OCI-LY7 (cell line): ENCODE results near the gene TRMT10C. TPM values are rescaled to one million over a fixed set of nuclear protein-coding genes. Genes with fewer than 3 reads are reported as not detected.

Experiments used
- BruUV-seq: library from RNA; stranded (reverse); fragments of 400-500 nt; replicated peaks from 2 replicates; lab custom pipeline; 2021; lab: Mats Ljungman, UMichigan
- CTCF ChIA-PET: fragments of 300-600 bp; sonication (Branson Sonifier 250); formaldehyde crosslinking; loops from one replicate; lab custom pipeline; 2022; ENCODE audit warnings: antibody characterized with exemption; ENCODE audit not compliant: unreplicated experiment; lab: Charles Lee
- POLR2A ChIA-PET: fragments of 300-600 bp; sonication (Branson Sonifier 250); formaldehyde crosslinking; loops from one replicate; lab custom pipeline; 2022; ENCODE audit warnings: antibody characterized with exemption; lab: Charles Lee
- DNase-seq: peaks from one replicate; pipeline ENCODE4 v3.0.0-alpha.2; 2015; ENCODE audit warnings: low spot score
- H2AFZ ChIP-seq: fragments of 200-600 bp; sonication (generic), shearing (Covaris generic); 2 replicates; pipeline ENCODE4 v1.6.1; 2014; ENCODE audit warnings: mild to moderate bottlenecking, antibody characterized with exemption, low read length, moderate library complexity
- H3K27ac ChIP-seq: fragments of 200-600 bp; sonication (generic); 2 replicates; pipeline ENCODE4 v1.5.1; 2014; ENCODE audit warnings: mixed run types, low read depth, mild to moderate bottlenecking, moderate library complexity, low read length, inconsistent platforms; ENCODE audit not compliant: poor library complexity, severe bottlenecking
- H3K36me3 ChIP-seq: fragments of 200-600 bp; sonication (generic); 2 replicates; pipeline ENCODE4 v1.6.1; 2014; ENCODE audit warnings: mild to moderate bottlenecking, antibody characterized with exemption, low read length, moderate library complexity, mixed read lengths; ENCODE audit not compliant: insufficient read depth
- H3K4me1 ChIP-seq: fragments of 200-600 bp; sonication (generic); 2 replicates; pipeline ENCODE4 v1.5.1; 2014; ENCODE audit warnings: mild to moderate bottlenecking, low read length; ENCODE audit not compliant: insufficient read depth, poor library complexity, severe bottlenecking
- H3K4me2 ChIP-seq: fragments of 200-600 bp; sonication (generic); 2 replicates; pipeline ENCODE4 v1.6.1; 2014; ENCODE audit warnings: mild to moderate bottlenecking, low read length
- H3K4me3 ChIP-seq: fragments of 200-600 bp; sonication (generic); 2 replicates; pipeline ENCODE4 v1.5.1; 2014; ENCODE audit warnings: mild to moderate bottlenecking, low read depth, low read length; ENCODE audit not compliant: poor library complexity, severe bottlenecking
- H3K79me2 ChIP-seq: fragments of 200-600 bp; sonication (generic); 2 replicates; pipeline ENCODE4 v1.6.1; 2016; ENCODE audit warnings: low read depth, mild to moderate bottlenecking, low read length, moderate library complexity, mixed read lengths; ENCODE audit not compliant: insufficient read depth
- H3K9me2 ChIP-seq: fragments of 200-600 bp; sonication (generic); 2 replicates; pipeline ENCODE4 v1.6.1; 2016; ENCODE audit warnings: mild to moderate bottlenecking, low read length, mixed read lengths; ENCODE audit not compliant: insufficient read depth
- H3K9me3 ChIP-seq: fragments of 200-600 bp; sonication (generic); 2 replicates; pipeline ENCODE4 v1.6.1; 2014; ENCODE audit warnings: mild to moderate bottlenecking, mixed run types, low read length, mixed read lengths
- H4K20me1 ChIP-seq: fragments of 200-600 bp; sonication (generic); 2 replicates; pipeline ENCODE4 v1.6.1; 2014; ENCODE audit warnings: mild to moderate bottlenecking, antibody characterized with exemption, low read length, moderate library complexity, mixed read lengths; ENCODE audit not compliant: insufficient read depth
- EZH2phosphoT487 ChIP-seq: fragments of 200-600 bp; sonication (generic); IDR thresholded peaks from 2 replicates; pipeline ENCODE4 v1.6.1; 2018; ENCODE audit warnings: low read depth, borderline replicate concordance, mild to moderate bottlenecking, mixed run types, antibody characterized with exemption, low read length, moderate library complexity, mixed read lengths
- intact Hi-C: fragments of 100-400 bp; cut with micrococcal nuclease; formaldehyde crosslinking; loops from one replicate; pipeline ENCODE4 v1.10.0; 2022; ENCODE audit not compliant: unreplicated experiment
- total RNA-seq, 2 experiments: library from RNA; depleted of rRNA in 1 of 2; stranded (reverse); fragments of >200 nt in 1 of 2; shearing (Covaris generic) in 1 of 2; gene quantifications; 2 replicates each; pipeline ENCODE4 v1.2.3, GENCODE V29; 2014 to 2022
- TF ChIP-seq, protein P1 (sequence below): fragments of 200-600 bp; sonication (generic); conservative IDR thresholded peaks from 2 replicates; pipeline ENCODE4 v1.5.1; 2014; ENCODE audit warnings: mild to moderate bottlenecking, antibody characterized with exemption, low read length, moderate library complexity, mixed read lengths

Gene TRMT10C
- total RNA-seq, 2 experiments from 2014 or later = 23.6 to 29.1 TPM

DNA sequence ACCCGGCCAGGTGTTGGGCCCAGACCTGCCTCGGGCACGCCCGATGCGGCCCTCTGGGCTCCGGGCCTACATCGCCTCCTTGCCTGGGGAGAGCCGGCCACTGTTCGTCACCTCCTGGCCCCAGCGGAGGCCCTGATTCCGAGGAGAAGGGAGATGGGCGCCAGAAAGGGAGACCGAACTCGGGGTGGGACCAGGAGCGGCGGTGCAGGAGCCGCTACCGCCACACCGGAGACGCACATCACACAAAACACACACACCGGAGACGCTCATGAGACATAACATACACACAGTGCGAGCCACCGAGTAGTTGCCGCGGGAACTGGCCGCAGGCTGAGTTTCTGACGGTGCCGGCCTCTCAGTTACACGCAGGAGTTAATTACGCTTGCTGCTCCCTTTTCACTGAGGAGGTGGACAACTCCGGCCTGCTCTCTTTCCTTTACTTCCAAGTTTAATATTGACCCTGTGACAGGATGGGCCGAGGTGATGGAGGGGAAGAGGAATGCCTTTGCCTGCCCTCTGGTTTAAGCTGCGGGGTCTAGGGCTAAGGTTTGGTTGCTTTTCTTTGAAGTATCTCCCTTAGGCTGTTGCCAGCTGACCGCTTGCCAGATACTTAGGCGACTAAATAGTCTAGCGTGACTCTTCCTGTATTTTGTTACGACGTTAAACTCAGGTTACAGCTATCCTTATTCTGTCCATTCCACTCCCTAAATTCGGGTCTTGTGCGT lies 12.9 kb downstream of the TRMT10C start:
- CTCF ChIA-PET = interaction anchor here (0.6 to 1.0 kb wide), 2 partner anchors 110 to 1172 kb away, joined by 3 to 4 read pairs; no protein-coding TSS in a partner anchor
- BruUV-seq = no TSS peak
- peak overlapping the region; percentile 83; the same call in 1 of the 2 replicates for H2AFZ ChIP-seq
- H3K36me3 ChIP-seq = peaks cover 32% of the 10 kb centered on the region
- POLR2A ChIA-PET = interaction anchor here (0.6 to 3.2 kb wide), 13 partner anchors 11 to 111 kb away, joined by 3 to 26 read pairs (median 4); partner anchors contain the start of genes SENP7 and TRMT10C
- TF ChIP-seq, protein P1, sequence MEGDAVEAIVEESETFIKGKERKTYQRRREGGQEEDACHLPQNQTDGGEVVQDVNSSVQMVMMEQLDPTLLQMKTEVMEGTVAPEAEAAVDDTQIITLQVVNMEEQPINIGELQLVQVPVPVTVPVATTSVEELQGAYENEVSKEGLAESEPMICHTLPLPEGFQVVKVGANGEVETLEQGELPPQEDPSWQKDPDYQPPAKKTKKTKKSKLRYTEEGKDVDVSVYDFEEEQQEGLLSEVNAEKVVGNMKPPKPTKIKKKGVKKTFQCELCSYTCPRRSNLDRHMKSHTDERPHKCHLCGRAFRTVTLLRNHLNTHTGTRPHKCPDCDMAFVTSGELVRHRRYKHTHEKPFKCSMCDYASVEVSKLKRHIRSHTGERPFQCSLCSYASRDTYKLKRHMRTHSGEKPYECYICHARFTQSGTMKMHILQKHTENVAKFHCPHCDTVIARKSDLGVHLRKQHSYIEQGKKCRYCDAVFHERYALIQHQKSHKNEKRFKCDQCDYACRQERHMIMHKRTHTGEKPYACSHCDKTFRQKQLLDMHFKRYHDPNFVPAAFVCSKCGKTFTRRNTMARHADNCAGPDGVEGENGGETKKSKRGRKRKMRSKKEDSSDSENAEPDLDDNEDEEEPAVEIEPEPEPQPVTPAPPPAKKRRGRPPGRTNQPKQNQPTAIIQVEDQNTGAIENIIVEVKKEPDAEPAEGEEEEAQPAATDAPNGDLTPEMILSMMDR = no peak
- no peak for TF ChIP-seq EZH2phosphoT487
- H3K27ac ChIP-seq = peak overlapping the region; percentile 76
- intact Hi-C loops = loop anchor here (1.0 to 10.0 kb wide), 2 partner anchors 102 to 650 kb away; no protein-coding TSS in a partner anchor
- peak overlapping the region; percentile 86 for H3K4me2 ChIP-seq
- no peaks in the 10 kb centered on the region for H3K9me3 ChIP-seq
- H3K4me1 ChIP-seq = peaks cover 36% of the 10 kb centered on the region
- peaks cover 53% of the 10 kb centered on the region for H3K79me2 ChIP-seq
- peak overlapping the region; percentile 92 for H3K4me3 ChIP-seq
- peaks cover 23% of the 10 kb centered on the region; the same call in 1 of the 2 replicates for H4K20me1 ChIP-seq
- peak; percentile 66 for DNase-seq
- no peaks in the 10 kb centered on the region for H3K9me2 ChIP-seq

DNA sequence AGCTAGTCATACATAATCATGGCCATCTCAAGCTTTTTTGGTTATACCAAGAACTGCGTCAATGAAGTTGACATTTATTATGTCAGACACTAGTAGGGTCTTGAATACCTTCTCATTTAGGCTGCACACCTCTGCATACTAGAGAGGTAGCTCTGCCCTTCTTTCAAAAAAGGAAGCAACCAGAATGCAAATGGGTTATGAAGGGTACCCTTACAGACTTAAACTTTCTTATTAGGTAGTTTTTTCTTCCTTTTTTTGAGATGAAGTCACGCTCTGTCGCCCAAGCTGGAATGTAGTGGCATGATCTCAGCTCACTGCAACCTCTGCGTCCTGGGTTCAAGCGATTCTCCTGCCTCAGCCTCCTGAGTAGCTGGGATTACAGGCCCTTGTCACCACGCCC lies 15.6 kb downstream of the TRMT10C start:
- ChIA-PET POLR2A (interaction anchor here (1.6 to 1.9 kb wide), 2 partner anchors 12 to 15 kb away, joined by 5 read pairs; partner anchors contain the start of gene TRMT10C), CTCF (no interaction called here)
- peaks cover 59% of the 10 kb centered on the region for H3K36me3 ChIP-seq
- no TSS peak for BruUV-seq
- no peak overlapping the region for H3K27ac ChIP-seq
- DNase-seq = peak; percentile 45
- H2AFZ ChIP-seq = no peak overlapping the region
- H3K4me2 ChIP-seq = peak overlapping the region; percentile 65
- intact Hi-C loops = loop anchor here (10.0 kb wide), 1 partner anchor 648 kb away; no protein-coding TSS in a partner anchor
- peaks cover 80% of the 10 kb centered on the region for H3K79me2 ChIP-seq
- no peak for TF ChIP-seq EZH2phosphoT487
- TF ChIP-seq, protein P1 = no peak
- H3K4me1 ChIP-seq = peaks cover 36% of the 10 kb centered on the region
- H3K9me2 ChIP-seq = no peaks in the 10 kb centered on the region
- peak overlapping the region; percentile 41 for H3K4me3 ChIP-seq
- peaks cover 6% of the 10 kb centered on the region; the same call in 1 of the 2 replicates for H3K9me3 ChIP-seq
- peaks cover 23% of the 10 kb centered on the region; the same call in 1 of the 2 replicates for H4K20me1 ChIP-seq
